HUDEP-2 (cell line): Measurements from ENCODE around the gene EBI3.
"Not testable (repeated sequence)": the region's sequence is repeated elsewhere in the genome, so short reads cannot be mapped to it uniquely, and the experiment has no call there.

Experiments
- DNase-seq, 76 experiments: peaks; one replicate each; lab custom pipeline; 2025; ENCODE audit not compliant: unreplicated experiment in 76 of 76; lab: John Stamatoyannopoulos, UW

The EBI3 gene

DNA sequence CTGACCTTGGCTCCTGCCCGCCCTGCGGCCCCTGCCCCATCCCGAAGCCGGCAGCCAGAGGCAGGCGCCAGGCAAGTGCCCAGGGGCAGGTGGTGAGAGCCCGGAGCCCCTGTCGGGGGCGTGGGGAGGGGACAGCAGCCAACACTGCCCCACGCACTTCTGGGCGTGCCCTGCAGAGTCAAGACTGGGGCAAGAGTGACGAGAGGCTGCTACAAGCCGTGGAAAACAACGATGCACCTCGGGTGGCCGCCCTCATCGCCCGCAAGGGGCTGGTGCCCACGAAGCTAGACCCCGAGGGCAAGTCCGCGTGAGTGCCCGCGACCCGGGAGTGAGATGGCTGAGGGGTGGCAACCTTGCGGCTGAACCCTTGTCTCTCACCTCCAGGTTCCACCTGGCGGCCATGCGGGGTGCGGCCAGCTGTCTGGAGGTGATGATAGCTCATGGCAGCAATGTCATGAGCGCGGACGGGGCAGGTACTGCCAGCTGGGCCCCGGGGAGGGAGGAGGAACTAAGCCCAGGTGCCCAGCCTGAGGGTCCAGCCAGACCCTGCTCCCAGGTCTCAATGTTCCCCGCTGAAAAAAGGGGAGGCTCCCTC is 29.5 kb upstream of the EBI3 start:
- no peak for DNase-seq

DNA sequence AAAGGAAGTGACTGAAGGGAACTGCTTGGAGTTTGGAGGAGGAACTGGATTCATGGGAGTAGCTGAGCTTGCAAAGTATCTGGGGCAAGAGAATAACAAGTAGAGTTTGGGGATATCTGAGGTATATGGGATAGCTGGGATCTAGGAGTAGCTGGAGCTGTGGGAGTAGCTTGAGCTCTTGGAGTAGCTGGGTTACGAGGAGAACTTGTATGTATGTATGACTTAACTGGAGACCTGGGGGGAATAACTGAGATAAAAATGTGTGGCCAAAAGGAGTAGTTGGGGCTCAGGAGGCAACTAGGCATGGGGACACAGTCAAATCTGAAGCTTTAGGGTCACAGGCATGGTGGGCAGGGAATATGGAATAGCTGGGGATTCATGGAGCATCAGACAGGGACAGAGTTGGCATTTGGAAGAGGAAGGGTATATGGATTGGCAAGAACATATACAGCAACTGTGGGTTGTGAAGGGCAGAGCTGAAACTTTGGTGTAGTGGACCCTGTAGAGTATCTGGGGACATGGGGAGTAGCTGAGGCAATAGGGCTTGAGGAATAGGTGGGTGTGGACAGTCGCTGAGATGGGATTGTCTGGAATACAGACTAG is 28.3 kb upstream of the EBI3 start:
- DNase-seq: no peak

DNA sequence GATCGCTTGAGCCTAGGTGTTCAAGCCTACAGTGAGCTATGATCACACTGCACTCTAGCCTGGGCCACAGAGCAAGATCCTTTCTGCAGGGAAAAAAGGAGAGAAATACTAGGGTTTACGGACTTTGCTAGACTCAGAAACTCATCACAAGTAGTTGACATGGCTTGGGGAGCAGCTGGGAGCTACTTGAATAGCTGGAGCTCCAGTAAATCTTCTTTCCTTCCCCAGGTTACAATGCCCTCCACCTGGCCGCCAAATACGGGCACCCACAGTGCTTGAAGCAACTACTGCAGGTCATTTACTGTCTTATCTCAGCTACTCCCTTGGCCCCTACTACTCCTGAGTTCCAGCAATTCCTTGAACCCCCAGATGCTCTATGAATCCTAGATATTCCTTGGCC is 27.5 kb upstream of the EBI3 start:
- DNase-seq: no peak

DNA sequence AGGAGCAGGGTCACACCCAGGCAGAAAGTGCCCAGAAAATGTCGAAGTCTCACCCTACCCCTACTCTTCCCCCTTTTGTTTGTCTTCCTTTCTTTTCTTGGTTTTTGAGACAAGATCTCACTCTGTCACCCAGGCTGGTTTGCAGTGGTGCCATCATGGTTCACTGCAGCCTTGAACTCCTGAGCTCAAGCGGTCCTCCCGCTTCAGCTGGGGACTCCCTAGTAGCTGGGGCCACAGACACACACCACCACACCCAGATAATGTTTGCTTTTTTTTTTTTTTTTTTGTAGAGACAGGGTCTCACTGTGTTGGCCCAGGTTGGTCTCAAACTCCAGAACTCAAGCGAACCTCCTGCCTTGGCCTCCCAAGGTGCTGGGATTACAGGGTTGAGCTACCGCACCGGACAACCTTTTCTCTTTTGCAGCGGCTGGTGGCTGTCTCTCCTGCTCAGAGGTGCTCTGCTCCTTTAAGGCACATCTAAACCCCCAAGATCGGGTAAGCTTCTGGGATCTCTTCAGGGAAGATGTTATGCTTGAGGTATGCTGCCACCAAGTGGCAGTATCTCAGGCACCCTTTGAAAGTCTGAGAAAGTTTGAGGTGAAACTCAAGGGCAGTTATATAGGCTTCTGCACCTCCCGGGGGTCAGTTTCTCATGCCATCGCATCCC is 22.4 kb upstream of the EBI3 start:
- DNase-seq: peak in 31 of 76 experiments; percentile 10 to 60 (median 27)

DNA sequence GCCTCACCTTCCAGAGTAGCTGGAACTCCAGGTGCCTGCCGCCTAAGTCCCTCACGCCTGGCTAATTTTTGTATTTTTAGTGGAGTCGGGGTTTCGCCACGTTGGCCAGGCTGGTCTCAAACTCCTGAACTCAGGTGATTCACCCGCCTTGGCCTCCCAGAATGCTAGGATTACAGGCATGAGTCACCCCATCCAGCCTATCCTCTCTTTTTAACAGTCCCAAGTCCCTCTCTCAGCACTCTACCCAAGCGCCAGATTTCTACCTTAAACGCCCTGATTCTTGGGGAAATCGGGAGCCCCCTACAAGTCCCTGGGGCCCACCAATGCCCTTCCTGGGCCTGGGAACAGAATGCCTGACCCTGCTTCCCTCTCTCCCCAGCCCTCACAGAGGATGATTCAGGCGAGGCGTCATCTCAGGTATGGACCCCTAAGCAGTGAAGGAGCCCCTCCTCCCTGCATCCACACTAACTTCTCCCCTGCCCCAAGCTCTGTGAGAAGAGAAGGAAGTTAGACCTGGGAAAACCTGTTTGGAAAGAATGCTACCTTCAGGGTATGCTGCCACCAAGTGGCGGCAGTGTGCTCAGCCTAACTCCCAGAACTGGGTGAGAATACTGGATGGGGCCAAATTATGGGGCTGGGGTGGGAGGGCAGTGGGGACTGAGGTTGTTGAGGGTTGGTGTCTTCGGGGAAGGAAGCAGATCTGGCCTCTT is 20.8 kb upstream of the EBI3 start:
- peak in 11 of 76 experiments; percentile 8 to 34 (median 16) for DNase-seq

DNA sequence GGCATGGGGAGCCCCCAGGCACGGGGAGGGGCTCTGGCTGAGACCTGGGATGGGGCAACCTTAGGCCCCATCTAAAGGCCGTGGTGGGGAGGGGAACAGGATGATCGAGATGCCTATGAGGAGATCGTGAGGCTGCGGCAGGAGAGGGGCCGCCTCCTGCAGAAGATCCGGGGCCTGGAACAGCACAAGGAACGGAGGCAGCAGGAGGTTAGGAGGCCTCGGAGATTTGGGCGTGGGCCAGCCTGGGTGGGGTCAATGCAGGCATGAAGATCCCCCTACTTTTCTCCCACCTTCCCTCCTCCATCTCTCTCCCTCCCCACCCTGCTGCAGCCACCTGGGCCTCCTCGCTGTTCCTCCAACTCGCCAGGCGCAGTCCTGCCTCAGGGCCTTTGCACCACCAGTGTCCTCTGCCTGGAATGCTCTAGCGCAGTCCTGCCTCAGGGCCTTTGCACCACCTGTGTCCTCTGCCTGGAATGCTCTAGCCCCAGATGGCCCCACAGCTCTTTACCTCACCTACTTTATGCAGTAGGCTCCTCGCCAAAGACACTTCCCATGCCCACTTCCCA is 19.1 kb upstream of the EBI3 start:
- no peak for DNase-seq

DNA sequence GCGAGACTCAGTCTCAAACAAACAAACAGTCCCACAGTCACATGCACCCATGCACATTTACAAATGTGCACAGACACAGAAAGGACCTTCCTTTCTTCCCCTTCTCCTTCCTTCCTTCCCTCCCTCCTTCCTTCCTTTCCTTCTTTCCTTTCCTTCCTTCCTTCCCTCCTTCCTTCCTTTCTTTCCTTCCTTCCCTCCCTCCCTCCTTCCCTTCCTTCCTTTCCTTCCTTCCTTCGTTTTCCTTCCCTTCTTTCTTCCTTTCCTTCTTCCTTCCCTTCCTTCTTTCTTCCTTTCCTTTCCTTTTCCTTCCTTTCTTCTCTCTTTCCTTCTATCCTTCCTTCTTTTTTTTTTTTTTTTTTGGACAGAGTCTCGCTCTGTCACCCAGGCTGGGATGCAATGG is 16.2 kb upstream of the EBI3 start:
- DNase-seq: no peak

DNA sequence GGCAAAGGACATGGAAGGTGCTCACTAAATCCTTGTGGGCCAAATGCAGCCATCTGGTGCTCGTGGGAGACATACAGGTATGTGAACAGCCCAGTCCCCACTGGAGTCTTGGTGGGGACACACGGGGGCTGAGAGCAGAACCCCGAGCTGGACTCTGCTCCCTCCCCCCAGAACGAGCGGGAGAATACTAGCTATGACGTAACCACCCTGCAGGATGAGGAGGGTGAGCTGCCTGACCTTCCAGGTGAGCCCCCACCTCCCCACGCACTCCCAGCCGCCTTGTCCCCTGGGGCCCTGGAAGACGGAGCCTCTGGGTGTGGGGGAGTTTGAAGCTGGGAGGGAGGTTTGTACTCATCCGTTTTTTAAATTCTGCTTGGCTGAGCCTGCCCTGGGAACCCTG is 13.5 kb upstream of the EBI3 start:
- no peak for DNase-seq

DNA sequence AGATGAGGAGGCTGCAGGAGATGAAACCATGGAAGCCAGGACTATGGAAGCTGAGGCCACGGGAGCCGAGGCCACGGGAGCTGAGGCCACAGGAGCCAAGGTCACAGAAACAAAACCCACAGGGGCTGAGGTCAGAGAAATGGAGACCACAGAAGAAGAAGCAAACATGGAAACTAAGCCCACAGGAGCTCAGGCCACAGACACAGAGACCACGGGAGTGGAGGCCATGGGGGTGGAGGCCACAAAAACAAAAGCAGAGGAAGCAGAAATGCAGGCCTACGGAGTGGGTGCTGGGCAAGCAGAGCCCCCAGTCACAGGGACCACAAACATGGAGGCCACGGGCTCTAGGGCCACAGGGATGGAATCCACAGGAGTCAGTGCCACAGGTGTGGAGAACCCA is 12.5 kb upstream of the EBI3 start:
- no peak for DNase-seq

DNA sequence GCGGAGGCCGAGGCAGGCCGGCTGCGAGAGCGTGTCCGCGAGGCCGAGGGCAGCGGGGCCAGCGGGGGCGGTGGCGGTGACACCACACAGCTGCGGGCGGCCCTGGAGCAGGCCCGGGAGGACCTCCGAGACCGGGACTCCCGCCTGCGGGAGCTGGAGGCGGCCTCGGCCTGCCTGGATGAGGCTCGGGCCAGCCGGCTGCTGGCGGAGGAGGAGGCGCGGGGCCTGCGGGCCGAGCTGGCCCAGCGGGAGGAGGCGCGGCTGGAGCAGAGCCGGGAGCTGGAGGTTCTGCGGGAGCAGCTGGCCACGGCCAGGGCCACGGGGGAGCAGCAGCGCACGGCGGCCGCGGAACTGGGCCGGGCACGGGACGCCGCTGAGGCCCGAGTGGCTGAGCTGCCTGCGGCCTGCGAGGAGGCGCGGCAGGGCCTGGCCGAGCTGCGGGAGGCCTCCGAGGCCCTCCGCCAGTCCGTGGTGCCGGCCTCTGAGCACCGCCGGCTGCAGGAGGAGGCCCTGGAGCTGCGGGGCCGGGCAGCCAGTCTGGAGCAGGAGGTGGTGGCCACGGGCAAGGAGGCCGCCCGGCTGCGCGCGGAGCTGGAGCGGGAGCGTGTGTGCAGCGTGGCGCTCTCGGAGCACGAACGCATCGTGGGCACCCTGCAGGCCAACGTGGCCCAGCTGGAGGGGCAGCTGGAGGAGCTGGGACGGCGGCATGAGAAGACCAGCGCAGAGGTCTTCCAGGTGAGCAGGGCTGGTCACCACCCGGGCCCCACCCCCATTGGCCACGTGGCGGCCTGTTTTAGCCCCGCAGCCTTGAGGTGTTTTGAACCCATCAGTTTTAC is 11.7 kb upstream of the EBI3 start:
- no peak for DNase-seq

DNA sequence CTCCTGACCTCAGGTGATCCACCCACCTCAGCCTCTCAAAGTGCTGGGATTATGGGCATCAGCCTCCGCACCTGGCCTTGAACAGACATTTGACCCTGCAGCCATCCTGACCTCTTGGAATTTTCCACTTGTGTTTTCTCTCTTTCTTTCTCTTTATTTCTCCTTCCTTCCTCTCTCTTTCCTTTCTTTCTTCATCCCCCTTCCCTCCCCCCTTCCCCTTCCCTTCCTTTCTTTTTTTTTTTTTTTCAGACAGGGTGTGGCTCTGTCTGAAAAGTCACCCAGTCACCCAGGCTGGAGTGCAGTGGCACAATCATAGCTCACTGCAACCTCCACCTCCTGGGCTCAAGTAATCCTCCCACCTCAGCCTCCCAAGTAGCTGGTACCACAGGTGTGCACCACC is 10.8 kb upstream of the EBI3 start:
- DNase-seq: not testable (repeated sequence)

DNA sequence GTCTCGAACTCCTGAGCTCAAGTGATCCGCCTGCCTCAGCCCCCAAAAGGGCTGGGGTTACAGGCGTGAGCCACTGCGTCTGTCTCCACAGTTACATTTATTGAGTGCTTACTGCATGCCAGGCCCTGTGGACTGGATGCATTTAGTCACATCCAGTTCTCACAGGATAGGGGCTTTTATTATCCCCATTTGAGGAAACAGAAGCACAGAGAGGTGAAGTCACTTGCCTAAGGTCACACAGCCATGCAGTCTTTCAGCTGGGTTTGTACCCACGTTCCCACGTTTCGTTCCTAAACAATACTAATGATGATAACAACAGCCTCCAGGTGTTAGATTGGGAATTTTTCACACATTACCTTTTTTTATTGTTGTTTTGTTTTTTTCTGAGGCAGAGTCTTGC is 9.1 kb upstream of the EBI3 start:
- DNase-seq: no peak

DNA sequence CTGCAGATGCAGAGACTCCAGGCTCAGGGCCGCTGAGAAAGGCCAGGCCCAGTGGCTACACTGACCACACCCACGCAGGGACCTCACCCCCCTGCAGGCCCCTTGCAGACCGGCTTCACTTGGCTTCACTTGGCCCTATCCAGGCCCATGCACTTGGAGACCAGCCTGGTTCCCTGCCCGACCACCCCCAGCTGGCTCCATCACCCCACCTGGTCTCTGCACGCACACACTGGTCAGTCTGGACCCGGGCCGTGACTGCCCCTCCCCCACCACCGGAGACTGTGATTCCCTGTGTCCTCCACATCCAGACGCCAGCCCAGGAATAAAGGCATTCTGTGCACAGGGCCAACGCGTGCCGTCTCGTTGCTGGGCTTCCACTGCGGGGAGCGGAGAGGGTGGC is 4.9 kb upstream of the EBI3 start:
- DNase-seq: no peak

DNA sequence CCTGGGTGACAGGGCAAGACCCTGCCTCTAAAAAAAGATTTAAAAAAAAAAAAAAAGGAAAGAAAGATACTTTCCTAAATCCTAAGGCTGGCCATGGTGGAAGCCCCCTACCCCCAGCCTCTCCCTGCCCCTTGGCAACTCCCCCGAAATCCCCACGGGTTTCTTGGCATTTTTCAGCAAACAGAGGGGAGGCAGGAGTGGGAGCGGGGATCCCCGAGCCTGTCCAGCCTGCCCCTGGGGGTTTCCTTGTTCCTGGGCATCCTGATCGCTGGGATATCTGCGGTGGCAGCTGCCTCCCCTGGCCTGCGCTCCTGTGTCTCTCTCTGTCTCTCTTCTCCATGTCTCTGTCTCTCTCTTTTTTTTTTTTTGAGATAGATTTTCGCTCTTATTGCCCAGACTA is 3.4 kb upstream of the EBI3 start:
- no peak for DNase-seq

DNA sequence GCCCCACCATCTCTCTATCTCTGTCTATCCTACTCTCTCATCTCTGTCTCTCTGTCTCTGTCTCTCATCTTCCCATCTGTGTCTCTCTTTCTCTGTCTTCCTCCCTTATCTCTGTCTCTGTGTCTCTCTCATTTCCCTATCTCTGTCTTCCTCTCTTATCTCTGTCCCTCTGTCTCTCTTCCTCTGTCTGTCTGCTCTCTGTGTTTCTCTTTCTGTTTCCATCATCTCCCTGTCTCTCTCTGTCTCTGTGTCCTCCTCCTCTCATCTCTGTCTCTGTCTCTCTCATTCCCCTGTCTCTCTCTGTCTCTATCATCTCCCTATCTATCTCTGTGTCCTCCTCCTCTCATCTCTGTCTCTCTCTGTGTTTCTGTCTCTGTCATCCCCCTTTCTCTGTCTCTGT is 1.6 kb upstream of the EBI3 start:
- no peak for DNase-seq

DNA sequence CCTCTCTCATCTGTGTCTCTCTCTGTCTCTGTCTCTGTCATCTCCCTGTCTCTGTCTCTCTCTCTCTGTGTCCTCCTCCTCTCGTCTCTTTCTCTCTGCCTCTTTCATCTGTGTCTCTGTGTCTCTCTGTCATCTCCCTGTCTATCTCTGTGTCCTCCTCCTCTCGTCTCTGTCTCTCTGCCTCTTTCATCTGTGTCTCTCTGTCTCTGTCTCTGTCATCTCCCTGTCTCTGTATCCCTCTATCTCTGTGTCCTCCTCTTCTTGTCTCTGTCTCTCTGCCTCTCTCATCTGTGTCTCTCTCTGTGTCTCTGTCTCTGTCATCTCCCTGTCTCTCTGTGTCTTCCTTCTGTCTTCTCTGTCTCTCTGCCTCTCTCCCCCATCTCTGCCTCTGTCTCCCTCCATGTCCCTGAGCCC is 551 bp upstream of the EBI3 start:
- DNase-seq: no peak

DNA sequence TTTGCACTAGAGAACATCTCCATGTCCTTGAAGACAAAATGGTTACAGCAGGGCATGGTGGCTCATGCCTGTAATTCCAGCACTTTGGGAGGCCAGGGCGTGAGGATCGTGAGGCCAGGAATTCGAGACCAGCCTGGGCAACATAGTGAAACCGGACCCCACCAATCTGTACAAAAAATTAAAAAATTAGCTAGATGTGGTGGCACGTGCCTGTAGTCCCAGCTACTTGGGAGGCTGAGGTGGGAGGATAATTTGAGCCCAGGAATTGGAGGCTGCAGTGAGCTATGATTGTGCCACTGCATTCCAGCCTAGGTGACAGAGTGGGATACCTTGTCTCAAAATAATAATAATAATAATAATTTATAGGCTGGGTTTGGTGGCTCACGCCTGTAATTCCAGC is 914 bp downstream of the EBI3 start:
- not testable (repeated sequence) for DNase-seq

DNA sequence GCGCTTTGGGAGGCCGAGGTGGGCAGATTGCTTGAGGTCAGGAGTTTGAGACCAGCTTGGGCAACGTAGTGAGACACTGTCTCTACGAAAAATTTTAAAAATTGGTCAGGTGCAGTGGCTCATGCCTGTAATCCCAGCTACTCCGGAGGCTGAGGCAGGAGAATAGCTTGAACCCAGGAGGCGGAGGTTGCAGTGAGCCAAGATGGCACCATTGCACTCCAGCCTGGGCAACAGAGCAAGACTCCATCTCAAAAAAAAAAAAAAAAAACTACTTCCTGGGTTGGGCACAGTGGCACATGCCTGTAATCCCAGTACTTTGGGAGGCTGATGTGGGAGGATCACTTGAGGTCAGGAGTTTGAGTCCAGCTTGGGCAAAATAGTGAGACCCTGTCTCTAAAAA is 2.2 kb downstream of the EBI3 start:
- DNase-seq: not testable (repeated sequence)

DNA sequence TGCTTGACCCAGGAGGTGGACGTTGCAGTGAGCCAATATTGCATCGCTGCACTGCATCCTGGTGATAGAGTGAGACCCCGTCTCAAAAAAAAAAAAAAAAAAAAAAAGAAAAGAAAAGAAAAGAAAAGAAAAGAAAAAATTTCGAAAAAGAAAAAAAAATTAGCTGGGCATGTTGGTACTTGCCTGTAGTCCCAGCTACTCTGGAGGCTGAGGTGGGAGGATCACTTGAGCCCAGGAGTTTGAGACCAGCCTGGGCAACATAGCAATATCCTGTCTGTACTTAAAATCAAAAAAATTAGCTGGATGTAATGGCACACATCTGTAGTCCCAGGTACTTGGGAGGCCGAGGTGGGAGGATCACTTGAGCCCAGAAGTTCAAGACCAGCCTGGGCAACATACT is 2.8 kb downstream of the EBI3 start:
- not testable (repeated sequence) for DNase-seq

DNA sequence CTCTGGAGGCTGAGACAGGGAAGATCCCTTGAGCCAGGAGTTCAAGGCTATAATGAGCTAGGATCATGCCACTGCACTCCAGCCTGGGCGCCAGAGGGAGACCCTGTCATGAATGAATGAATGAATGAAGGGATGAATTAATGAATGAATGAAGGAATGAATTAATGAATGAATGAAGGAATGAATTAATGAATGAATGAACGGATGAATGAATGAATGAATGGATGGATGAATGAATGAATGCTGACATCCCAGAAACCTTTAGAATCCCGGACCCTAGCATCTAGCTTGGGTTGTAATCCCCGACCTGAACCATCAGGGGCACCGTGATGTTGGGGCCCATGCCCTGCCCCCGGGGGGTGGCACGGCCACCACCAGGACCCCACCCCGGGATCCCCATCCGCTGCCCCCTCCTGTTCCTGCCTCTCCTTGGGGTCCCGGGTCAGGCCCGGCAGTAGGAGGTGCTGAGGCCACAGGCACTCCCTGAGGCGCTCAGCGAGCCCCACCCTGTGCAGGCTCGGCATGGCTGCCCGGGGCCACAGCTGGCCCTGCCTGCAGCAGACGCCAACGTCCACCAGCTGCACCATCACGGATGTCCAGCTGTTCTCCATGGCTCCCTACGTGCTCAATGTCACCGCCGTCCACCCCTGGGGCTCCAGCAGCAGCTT is 3.4 kb downstream of the EBI3 start:
- DNase-seq: peak in 1 of 76 experiments; percentile 26
